ENCODE data around the gene MEIS1.

DNA sequence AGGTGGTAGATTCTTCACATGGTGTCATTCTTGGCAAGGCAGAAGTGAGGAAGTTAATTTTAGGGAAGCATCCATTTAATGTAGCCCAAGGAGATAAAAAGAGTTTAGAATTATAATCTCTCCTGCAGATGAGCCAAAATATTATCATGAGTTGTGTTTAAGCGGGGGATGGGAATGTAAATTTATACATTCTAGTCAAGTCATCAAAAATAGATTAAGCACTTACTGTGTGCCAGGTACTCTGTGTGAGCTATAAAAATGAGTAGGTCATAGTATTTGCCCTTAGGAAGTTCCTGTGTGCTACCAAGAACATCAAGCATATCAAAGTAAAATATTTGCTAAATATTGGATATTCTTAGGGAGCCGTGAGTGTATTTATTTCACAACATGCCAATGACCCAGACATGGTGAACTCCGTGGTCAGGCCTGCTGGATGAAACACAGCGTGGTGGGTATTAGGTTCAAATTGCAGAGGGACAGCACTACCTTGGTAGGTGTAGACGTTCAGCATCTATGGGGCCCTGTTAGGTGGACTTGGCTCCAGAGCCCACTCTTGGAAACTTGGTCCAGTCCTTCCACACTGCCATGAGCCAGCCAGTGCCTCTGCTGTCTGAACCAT lies 37.4 kb downstream of the MEIS1 start:
- TF ChIP-seq, protein P1, sequence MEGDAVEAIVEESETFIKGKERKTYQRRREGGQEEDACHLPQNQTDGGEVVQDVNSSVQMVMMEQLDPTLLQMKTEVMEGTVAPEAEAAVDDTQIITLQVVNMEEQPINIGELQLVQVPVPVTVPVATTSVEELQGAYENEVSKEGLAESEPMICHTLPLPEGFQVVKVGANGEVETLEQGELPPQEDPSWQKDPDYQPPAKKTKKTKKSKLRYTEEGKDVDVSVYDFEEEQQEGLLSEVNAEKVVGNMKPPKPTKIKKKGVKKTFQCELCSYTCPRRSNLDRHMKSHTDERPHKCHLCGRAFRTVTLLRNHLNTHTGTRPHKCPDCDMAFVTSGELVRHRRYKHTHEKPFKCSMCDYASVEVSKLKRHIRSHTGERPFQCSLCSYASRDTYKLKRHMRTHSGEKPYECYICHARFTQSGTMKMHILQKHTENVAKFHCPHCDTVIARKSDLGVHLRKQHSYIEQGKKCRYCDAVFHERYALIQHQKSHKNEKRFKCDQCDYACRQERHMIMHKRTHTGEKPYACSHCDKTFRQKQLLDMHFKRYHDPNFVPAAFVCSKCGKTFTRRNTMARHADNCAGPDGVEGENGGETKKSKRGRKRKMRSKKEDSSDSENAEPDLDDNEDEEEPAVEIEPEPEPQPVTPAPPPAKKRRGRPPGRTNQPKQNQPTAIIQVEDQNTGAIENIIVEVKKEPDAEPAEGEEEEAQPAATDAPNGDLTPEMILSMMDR (IDR thresholded peaks at IDR 0.05; ENCODE audit: low read depth, low read length, poor library complexity, severe bottlenecking): no peak
- TF ChIP-seq EZH2phosphoT487 (IDR thresholded peaks at IDR 0.05; ENCODE audit: borderline replicate concordance, low read length): no peak
